Astrocyte (in vitro differentiated cells and primary cell): ENCODE data around the gene WASHC3.

Source experiments
- EZH2 ChIP-seq: IDR thresholded peaks from 2 replicates; pipeline ENCODE4 v1.6.1; 2012; ENCODE audit warnings: mild to moderate bottlenecking, low read length, inconsistent platforms; ENCODE audit not compliant: insufficient read depth
- TF ChIP-seq, protein P1 (sequence below): IDR thresholded peaks from 2 replicates; pipeline ENCODE4 v1.5.1; 2011; ENCODE audit warnings: low read depth, mild to moderate bottlenecking, inconsistent platforms, low read length, moderate library complexity; ENCODE audit not compliant: insufficient read depth

DNA sequence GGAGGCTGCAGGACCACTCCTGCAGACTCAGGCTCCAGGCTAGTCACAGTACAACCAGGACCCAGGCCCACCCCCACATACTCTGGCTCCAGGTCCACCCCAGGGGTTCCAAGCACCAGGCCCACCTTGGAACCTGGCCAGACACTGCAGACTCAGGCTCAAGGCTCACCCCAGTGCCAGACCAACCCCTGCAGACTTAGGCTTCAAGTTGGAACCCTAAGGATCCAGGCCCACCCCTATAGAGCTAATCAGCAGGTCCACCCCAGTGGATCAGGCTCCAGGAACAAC is 8.8 kb downstream of the WASHC3 start:
- TF ChIP-seq, protein P1, sequence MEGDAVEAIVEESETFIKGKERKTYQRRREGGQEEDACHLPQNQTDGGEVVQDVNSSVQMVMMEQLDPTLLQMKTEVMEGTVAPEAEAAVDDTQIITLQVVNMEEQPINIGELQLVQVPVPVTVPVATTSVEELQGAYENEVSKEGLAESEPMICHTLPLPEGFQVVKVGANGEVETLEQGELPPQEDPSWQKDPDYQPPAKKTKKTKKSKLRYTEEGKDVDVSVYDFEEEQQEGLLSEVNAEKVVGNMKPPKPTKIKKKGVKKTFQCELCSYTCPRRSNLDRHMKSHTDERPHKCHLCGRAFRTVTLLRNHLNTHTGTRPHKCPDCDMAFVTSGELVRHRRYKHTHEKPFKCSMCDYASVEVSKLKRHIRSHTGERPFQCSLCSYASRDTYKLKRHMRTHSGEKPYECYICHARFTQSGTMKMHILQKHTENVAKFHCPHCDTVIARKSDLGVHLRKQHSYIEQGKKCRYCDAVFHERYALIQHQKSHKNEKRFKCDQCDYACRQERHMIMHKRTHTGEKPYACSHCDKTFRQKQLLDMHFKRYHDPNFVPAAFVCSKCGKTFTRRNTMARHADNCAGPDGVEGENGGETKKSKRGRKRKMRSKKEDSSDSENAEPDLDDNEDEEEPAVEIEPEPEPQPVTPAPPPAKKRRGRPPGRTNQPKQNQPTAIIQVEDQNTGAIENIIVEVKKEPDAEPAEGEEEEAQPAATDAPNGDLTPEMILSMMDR: no peak
- TF ChIP-seq EZH2: no peak
